Naive thymus-derived CD8-positive, alpha-beta T cell (primary cell): ENCODE measurements around the gene PIAS1. TPM values are rescaled to one million over a fixed set of nuclear protein-coding genes. Genes with fewer than 3 reads are reported as not detected.
A peak's percentile ranks its signal among the peaks of the same experiment; 100 is the strongest.
"Not testable (repeated sequence)": the region's sequence is repeated elsewhere in the genome, so short reads cannot be mapped to it uniquely, and the experiment has no call there.

ENCODE experiments used
- ATAC-seq, 2 donors: fragments of 150-1000 bp; cut with Tn5 transposase in 1 of 2; sonication (Bioruptor Pico), chemical (Tn5 transposase) in 1 of 2; 1 replicate in 1 of 2; 2 replicates in 1 of 2; pipeline ENCODE4 v1.10.0; 2021; ENCODE audit warnings: mild to moderate bottlenecking in 2 of 2, moderate library complexity in 2 of 2
- POLR2A ChIA-PET: fragments of 350-600 bp; sonication (Branson Sonifier 250); formaldehyde crosslinking; loops from one replicate; lab custom pipeline; 2021; ENCODE audit warnings: antibody characterized with exemption; lab: Charles Lee
- DNase-seq, 10 donors: peaks; one replicate each; pipeline versions ENCODE4 v3.0.0 to v3.0.0-alpha.2; 2020 to 2022
- H3K27ac Mint-ChIP-seq, 10 donors: one replicate each; pipeline ENCODE4 v1.8.0; 2020 to 2022; ENCODE audit warnings: mild to moderate bottlenecking in 10 of 10, mixed read lengths in 10 of 10, moderate library complexity in 4 of 10, inconsistent platforms in 1 of 10
- H3K27me3 Mint-ChIP-seq, 5 donors: one replicate each; pipeline ENCODE4 v1.8.0; 2021 to 2022; ENCODE audit warnings: mixed read lengths in 5 of 5
- H3K36me3 Mint-ChIP-seq, 3 donors: one replicate each; pipeline ENCODE4 v1.8.0; 2020 to 2022; ENCODE audit warnings: mixed read lengths in 3 of 3, mild to moderate bottlenecking in 2 of 3, inconsistent platforms in 1 of 3
- H3K4me1 Mint-ChIP-seq, 4 donors: one replicate each; pipeline ENCODE4 v1.8.0; 2021 to 2022; ENCODE audit warnings: mixed read lengths in 4 of 4
- H3K4me3 Mint-ChIP-seq, 10 donors: one replicate each; pipeline ENCODE4 v1.8.0; 2020 to 2022; ENCODE audit warnings: mild to moderate bottlenecking in 10 of 10, mixed read lengths in 10 of 10, moderate library complexity in 6 of 10, inconsistent platforms in 1 of 10
- H3K9me3 Mint-ChIP-seq, 9 donors: one replicate each; pipeline ENCODE4 v1.8.0; 2020 to 2022; ENCODE audit warnings: mixed read lengths in 9 of 9, mild to moderate bottlenecking in 3 of 9, inconsistent platforms in 1 of 9, moderate library complexity in 1 of 9
- polyA plus RNA-seq, 3 donors: library from polyadenylated mRNA; unstranded; fragments of 300-500 nt; fragmentation: Illumina TruSeq; gene quantifications; one replicate each; pipeline ENCODE4 v1.2.3, GENCODE V29; 2021
- total RNA-seq, 8 experiments: library from RNA in 2 of 8; stranded (reverse) in 2 of 8; gene quantifications; one replicate each; pipeline ENCODE4 v1.2.3 and lab custom pipeline; 2021 to 2026

Gene PIAS1
- total and polyA plus RNA-seq, 5 experiments from 2014 or later, result 90.0 to 149 (median 120) TPM

DNA sequence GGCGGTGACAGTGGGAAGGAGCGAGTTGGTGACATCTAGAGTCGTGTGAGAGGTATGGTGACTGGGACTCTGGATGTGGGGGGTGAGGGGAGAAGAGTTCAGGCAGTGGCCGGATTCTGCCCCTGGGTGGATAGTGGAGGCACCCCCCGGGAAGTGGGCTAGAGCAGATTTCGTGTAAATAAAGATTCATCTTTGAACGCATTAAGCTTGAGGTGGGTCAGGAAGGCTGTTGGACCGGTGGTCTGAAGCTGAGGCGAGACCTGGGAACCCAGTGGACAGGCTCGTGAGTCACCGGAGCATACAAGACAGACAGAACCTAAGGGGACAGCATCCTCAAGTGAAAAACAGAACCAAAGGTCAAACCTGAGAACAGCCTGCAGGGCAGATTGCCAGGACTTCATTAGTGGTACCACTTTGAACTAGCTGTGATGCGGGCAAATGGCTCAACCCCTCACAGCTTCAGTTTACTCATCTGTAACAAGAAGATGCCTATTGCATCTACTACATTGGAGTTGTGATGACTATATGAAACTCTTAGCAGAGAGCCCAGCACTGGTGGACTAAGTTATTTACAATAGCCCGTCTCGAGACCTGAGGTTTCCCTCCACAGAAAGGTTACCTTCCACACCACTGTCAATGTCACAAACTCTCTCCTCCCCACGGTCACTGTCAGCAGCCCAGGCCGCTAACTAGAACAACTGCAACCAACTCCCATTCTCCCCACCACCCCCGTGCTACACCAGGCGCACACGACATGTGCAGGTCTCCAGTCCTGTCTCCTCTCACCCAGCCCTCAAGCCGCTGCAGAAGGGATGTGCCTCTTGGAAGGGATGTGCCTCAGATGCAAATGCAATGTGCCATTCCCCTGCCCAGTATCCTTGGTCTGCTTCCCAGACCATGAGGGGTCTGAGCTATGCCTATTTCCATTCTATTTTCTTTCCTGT is 176.3 kb downstream of the PIAS1 start:
- Mint-ChIP-seq H3K4me3 (peak overlapping the region; percentile 83 to 97 (median 96)), H3K27me3 (peaks cover 0 to 10% (median 0%) of the 10 kb centered on the region in 5 donors), H3K4me1 (peaks cover 14 to 38% (median 28%) of the 10 kb centered on the region in 4 donors), H3K36me3 (no peaks in the 10 kb centered on the region), H3K27ac (peak overlapping the region; percentile 52 to 99 (median 94)), H3K9me3 (no peaks in the 10 kb centered on the region)
- DNase-seq (no peak), ATAC-seq (no peak)
- POLR2A ChIA-PET, result interaction anchor here (1.1 to 3.3 kb wide), 3 partner anchors 44 to 176 kb away, joined by 3 to 30 read pairs (median 4); partner anchors contain the start of gene FEM1B

DNA sequence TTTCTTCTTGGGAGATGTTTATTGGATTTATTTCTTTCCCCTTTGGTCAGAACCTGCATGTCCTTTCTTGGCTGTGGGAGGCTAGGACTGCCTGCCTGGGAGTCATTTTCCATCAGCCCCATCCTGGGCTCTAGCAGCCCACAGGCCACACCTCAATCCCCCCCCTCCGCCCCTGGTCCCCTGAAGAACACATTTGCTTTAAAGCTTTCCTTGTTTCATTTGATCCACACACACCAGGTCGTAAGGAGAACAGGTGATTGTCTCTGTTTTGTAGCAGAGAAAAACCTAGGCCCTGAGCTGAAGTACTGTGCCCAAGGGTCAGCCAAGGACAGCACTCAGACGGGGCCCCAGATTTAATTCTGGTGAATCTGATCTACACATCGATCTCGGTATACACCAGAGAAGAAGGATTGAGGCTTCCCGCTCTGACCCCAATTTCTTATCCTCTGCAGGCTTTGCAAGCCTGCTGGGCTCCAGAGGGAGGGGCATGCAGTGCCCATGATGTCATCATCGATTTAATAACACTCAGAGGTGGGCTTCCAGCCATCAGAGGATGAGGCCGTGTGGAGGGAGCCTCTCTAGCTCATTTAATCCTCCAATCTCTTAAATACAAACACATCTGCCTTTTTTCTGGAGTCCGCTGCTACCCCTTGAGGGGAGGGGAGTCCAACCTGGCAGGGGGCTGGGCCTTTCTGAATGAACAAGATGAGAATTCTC is 177.1 kb downstream of the PIAS1 start:
- no peaks in the 10 kb centered on the region for H3K9me3 Mint-ChIP-seq
- H3K4me3 Mint-ChIP-seq, result peak overlapping the region; percentile 15 to 97 (median 76)
- H3K36me3 Mint-ChIP-seq, result no peaks in the 10 kb centered on the region
- peak overlapping the region in 3 of 10 donors; percentile 3 to 74 (median 8) for H3K27ac Mint-ChIP-seq
- ATAC-seq (no peak), DNase-seq (no peak)
- peaks cover 0 to 10% (median 2%) of the 10 kb centered on the region in 5 donors for H3K27me3 Mint-ChIP-seq
- POLR2A ChIA-PET, result no interaction called here
- peaks cover 14 to 36% (median 26%) of the 10 kb centered on the region in 4 donors for H3K4me1 Mint-ChIP-seq

DNA sequence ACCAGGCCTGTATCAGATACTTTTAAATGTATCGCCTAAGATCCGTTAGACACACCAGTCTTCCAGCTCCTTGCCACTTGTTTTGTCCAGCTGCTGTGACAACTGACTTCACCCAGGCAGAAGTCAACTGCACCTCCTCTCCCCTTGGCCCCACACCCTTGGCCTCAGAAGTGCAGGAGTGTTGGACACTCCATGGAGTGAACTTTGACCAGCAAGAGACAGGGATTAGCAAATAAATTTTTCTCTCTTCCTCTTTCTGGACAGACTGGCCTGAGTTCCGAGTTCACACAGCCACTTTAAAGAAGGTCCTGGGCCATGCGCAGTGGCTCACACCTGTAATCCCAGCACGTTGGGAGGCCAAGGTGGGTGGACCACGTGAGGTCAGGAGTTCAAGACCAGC is 178.3 kb downstream of the PIAS1 start:
- no peaks in the 10 kb centered on the region for H3K36me3 Mint-ChIP-seq
- no peaks in the 10 kb centered on the region for H3K9me3 Mint-ChIP-seq
- H3K4me1 Mint-ChIP-seq, result peaks cover 15 to 36% (median 22%) of the 10 kb centered on the region in 4 donors
- no peak for ATAC-seq
- H3K27ac Mint-ChIP-seq, result no peak overlapping the region
- DNase-seq, result no peak
- H3K4me3 Mint-ChIP-seq, result peak overlapping the region in 2 of 10 donors; percentile 22 to 24
- POLR2A ChIA-PET, result interaction anchor here (0.7 to 1.2 kb wide), 2 partner anchors 45 to 1682 kb away, joined by 3 read pairs; partner anchors contain the start of gene FEM1B
- peaks cover 0 to 10% (median 2%) of the 10 kb centered on the region in 5 donors for H3K27me3 Mint-ChIP-seq

DNA sequence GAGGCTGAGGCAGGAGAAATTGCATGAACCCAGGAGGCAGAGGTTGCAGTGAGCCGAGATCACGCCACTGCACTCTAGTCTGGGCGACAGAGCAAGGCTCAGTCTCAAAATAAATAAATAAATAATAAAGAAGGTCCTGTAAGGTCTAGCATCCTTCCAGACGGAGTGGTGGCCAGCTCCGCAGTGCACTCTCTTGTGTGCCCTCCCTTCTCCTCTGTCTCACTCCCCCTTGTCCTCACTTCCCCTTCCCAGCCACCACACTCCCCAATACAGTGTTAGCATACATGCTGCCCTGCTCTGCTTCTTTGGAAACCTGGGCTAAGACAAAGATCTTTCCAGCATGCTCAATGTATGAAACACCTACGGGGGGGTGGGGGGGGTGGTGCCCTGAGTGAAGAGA is 178.8 kb downstream of the PIAS1 start:
- Mint-ChIP-seq H3K4me3 (no peak overlapping the region), H3K36me3 (no peaks in the 10 kb centered on the region)
- no peak for ATAC-seq

DNA sequence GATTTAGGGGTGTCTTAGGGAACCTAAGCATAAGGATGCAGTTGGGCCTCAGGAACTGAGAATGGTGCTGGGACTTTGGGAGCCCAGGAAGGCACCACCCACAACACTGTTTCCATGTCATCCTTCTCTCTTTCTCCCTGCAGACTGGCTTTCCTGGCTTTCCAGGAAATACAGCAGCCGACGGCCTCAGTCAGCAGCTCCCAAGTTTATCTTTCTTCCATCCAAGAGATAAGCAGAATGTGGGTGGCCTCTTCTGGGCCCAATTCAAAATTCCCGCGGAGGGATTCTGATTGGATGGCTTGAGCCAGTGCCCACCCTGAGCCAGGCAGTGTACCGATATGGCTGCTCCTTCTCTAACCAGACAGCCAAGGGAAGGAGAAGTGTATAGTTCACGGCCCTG is 179.9 kb downstream of the PIAS1 start:
- no peak overlapping the region for H3K4me3 Mint-ChIP-seq
- POLR2A ChIA-PET, result no interaction called here
- peaks cover 0 to 10% (median 4%) of the 10 kb centered on the region in 5 donors for H3K27me3 Mint-ChIP-seq
- peaks cover 0 to 1% (median 0%) of the 10 kb centered on the region in 3 donors for H3K36me3 Mint-ChIP-seq
- ATAC-seq (no peak), DNase-seq (no peak)
- H3K4me1 Mint-ChIP-seq, result peaks cover 5 to 21% (median 7%) of the 10 kb centered on the region in 4 donors
- no peaks in the 10 kb centered on the region for H3K9me3 Mint-ChIP-seq
- H3K27ac Mint-ChIP-seq, result no peak overlapping the region

More for the DNA sequence above, 178.8 kb downstream of the PIAS1 start:
- H3K9me3 Mint-ChIP-seq, result no peaks in the 10 kb centered on the region
- POLR2A ChIA-PET, result interaction anchor here (1.2 kb wide), 1 partner anchor 45 kb away, joined by 3 read pairs; the partner anchor contains the start of gene FEM1B
- peaks cover 14 to 31% (median 17%) of the 10 kb centered on the region in 4 donors for H3K4me1 Mint-ChIP-seq
- H3K27ac Mint-ChIP-seq, result no peak overlapping the region
- H3K27me3 Mint-ChIP-seq, result peaks cover 0 to 10% (median 4%) of the 10 kb centered on the region in 5 donors
- DNase-seq, result no peak

DNA sequence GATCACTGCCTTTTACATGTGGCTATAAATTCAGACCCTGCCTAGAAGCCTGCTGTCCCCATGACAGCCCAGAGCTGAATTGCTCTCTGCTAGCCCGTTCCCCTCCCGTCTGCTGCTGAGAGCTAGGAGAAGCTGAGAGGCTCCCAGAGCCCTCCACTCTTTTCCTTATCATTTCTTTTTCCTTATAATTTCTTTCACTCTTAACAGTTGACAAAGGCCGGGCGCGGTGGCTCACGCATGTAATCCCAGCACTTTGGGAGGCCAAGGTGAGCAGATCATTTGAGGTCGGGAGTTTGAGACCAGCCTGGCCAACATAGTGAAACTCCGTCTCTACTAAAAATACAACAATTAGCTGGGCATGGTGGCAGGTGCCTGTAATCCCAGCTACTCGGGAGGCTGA is 180.4 kb downstream of the PIAS1 start:
- H3K27me3 Mint-ChIP-seq, H3K4me3 Mint-ChIP-seq, H3K9me3 Mint-ChIP-seq, POLR2A ChIA-PET, H3K36me3 Mint-ChIP-seq, DNase-seq, ATAC-seq: not testable (repeated sequence)
- Mint-ChIP-seq H3K27ac (peak overlapping the region in 1 of 10 donors; percentile 17), H3K4me1 (peaks cover 5 to 21% (median 6%) of the 10 kb centered on the region in 4 donors)

DNA sequence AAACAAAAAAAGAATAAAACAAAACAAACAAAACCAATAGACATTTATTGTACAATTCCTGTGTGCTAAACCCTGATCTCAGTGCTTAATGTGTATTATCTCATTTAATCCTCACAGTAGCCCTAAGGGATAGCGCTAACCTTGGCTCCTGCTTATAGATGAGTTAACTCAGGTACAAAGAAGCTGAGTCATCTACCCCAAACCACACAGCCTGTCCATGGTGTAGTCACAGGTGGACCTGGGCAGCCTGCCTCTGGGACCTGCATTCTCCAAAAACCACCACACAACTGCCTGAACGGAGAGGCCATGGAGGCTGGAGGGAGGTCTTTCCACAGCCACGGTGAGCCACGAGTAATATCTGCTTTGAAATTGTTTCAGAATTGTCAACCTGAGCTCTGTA is 180.9 kb downstream of the PIAS1 start:
- Mint-ChIP-seq H3K27me3 (peaks cover 0 to 10% (median 4%) of the 10 kb centered on the region in 5 donors), H3K4me3 (no peak overlapping the region), H3K4me1 (peaks cover 3 to 18% (median 3%) of the 10 kb centered on the region in 4 donors), H3K36me3 (peaks cover 0 to 1% (median 0%) of the 10 kb centered on the region in 3 donors), H3K27ac (no peak overlapping the region), H3K9me3 (no peaks in the 10 kb centered on the region)
- ATAC-seq (no peak), DNase-seq (no peak)
- POLR2A ChIA-PET, result no interaction called here

DNA sequence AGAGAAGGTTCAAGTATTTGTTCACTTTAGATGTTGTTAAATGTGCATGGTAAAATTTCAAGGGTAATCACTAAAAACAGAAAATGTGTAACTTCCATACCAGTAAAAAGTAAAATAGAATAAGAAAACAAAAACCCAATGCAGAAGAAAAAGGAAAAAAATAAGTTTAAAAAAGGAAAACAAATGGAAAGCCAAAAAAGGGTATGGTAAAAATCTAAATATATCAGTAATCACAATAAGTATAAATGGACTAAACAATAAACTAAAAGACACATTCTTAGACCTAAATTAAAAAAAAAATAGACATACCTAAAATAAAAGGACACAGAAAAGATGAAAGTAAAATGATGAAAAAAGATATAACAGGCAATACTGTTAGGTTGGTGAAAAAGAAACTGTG is 184.9 kb downstream of the PIAS1 start:
- Mint-ChIP-seq H3K27me3 (peaks cover 0 to 4% (median 2%) of the 10 kb centered on the region in 5 donors), H3K4me3 (no peak overlapping the region), H3K9me3 (peaks cover 0 to 24% (median 14%) of the 10 kb centered on the region in 9 donors), H3K36me3 (peaks cover 0 to 16% (median 10%) of the 10 kb centered on the region in 3 donors), H3K4me1 (peaks cover 0 to 1% (median 0%) of the 10 kb centered on the region in 4 donors), H3K27ac (no peak overlapping the region)
- DNase-seq (no peak), ATAC-seq (no peak)
- POLR2A ChIA-PET, result no interaction called here

DNA sequence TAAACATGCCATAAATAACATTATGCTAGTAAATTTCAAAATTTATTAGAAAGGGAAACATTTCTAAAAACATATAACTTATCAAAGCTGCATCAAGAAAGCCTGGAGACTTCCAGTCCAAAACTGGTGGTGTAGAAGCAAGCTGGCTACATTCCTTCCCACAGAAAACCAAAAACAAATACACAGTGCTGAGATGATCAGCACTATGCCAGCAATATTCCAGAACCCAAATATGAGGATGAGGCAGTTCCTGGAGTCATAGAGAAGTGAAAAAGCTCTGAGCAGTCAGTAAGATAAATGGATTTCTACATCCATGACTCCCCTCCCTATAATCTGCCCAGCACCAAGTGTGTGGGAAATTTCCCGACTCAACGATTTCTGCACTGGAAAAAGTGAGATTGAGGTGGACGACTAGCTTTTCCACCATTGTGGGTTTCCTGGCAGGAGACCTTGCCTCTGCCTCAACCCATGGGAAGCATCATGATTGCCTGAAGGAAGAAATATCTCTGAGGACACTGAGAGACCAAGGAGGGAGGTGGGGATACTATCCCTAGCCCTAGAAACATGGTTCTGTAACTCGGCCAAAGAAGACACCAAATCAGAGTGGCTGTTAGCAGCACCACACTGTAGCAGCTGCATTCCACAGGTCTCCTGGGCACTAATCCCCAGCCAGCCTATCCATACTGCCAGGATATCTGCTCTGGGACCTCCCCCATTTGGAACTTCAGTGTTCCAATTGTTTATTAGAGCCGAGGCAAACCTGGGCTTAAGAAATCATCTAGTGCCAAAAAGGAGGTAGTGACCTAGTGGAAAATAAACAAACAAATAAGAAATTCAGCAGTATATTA is 187.2 kb downstream of the PIAS1 start:
- Mint-ChIP-seq H3K36me3 (peaks cover 0 to 27% (median 20%) of the 10 kb centered on the region in 3 donors), H3K4me3 (no peak overlapping the region), H3K9me3 (peaks cover 0 to 37% (median 24%) of the 10 kb centered on the region in 9 donors), H3K27me3 (peaks cover 0 to 4% (median 3%) of the 10 kb centered on the region in 5 donors), H3K4me1 (peaks cover 0 to 1% (median 0%) of the 10 kb centered on the region in 4 donors), H3K27ac (peak overlapping the region in 1 of 10 donors; percentile 44)
- POLR2A ChIA-PET, result no interaction called here
- no peak for ATAC-seq
- DNase-seq, result no peak
